ENCODE results near the gene WIPF3.
"Not testable (repeated sequence)": the region's sequence is repeated elsewhere in the genome, so short reads cannot be mapped to it uniquely, and the experiment has no call there.

Gene WIPF3

DNA sequence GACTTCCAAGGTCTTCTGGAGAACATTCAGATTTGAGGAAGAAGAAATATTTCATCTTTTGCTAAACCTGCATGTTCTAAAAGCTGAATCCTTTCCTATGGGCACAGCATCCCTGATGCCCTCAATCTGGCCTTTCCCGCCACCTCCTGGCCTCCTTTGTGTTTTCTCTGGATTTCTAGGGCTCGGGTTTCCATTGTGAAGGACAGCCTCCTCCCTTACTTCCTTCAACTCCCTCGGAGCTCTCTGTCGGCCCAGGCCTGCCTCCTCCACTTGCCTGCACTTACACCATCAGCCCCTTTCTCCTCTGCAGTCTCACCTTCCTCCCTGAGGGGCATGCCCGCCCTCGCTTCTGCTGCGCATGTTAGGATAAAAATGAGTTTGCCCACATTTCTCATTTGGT is 75.4 kb downstream of the WIPF3 start:
- DNase-seq (ENCODE audit: low spot score): no peak

DNA sequence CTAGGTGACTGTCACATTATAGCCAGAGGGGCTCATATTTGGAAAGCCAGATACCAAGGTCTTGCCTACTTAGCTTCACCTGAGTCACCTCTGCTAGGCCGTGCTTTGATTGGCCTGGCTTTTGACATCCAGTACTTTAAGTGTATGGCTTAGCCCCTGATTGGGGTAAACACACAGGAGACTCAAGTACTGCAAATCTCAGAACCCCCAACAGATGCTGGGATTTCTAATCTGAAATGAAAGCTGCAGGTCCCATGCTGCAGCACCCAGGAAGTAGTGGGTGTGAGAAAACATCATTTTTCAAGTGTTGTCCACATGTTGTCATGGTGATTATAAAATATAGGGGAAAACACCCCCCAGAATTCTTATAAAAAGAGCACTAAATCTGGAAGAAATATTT is 76.2 kb downstream of the WIPF3 start:
- no peak for DNase-seq (ENCODE audit: low spot score)

- no peak for DNase-seq (ENCODE audit: low spot score)
Observed at GRCh38 chr7:29883462-29884398, 77.4 kb downstream of the WIPF3 start.

DNA sequence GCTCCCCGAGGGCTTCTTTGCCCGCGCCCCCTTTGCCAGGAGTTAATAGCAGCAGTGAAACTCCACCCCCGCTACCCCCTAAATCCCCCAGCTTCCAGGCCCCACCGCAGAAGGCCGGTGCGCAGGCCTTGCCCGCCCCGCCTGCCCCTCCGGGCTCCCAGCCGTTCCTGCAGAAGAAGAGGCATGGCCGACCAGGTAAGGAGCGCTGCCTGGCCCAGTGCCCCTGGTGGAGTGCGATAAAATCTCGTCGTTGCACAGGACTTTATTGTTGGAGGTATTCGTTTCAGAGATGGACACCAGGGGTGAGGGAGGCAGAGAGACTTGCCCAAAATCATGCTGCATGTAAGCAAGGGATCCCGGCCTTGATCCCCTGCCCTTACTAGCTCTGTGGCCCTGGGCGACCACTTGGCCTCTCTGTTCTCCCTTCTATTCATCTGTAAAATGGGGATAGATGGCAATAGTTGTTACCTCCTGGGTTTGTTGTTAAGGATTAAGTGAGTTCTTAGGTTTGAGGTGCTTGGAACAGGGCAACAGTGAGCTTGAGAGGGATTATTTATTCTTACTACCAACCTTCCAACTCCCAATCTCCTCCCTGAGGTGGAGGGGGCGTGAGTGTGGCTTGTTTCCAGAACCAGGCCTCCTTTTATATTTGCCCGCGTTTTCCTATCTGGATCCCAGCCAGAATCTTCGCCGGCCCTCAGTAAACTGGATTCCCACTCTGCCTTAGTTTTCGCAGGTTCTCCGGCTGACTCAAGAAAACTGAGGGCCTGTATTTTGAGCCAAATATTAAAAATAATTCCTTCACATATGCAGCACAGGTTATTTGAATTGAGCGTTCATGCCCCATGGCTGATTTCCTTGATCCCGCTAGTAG is 78.3 kb downstream of the WIPF3 start:
- no peak for DNase-seq (ENCODE audit: low spot score)

DNA sequence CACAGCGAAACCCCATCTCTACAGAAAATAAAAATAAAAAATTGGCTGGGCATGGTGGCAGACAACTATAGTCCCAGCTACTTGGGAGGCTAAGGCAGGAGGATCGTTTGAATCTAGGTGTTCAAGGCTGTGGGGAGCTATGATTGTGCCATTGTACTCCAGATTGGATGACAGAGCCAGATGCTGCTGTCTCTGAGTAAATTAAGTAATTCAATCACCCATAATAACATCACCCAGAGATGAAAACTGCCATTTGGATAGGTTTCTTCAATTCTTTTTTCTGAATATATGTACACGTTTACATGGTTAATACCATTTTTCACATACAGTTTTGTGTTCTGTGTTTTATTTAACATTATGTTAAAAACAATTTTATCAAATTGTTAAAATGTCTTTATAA is 79.3 kb downstream of the WIPF3 start:
- DNase-seq (ENCODE audit: low spot score): no peak

- no peak for DNase-seq (ENCODE audit: low spot score)
Observed at GRCh38 chr7:29886827-29887226, 80.5 kb downstream of the WIPF3 start.

DNA sequence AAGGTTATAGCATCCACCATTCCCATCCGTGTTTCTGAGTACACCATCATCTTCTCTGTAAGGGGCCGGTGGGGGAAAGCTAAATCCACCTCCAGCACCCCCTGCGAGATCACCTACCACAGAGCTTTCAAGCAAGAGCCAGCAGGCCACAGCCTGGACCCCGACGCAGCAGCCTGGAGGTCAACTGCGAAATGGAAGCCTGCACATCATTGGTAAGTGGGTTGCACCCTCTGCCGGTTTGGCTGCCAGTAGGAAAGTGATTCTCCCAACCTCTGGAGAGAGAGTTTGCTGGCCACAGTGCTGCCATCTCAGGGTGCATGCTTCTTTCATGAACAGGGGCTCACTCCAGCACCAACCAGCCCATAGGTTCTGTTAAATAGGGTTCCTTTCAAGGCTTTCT is 81.7 kb downstream of the WIPF3 start:
- DNase-seq (ENCODE audit: low spot score): no peak

DNA sequence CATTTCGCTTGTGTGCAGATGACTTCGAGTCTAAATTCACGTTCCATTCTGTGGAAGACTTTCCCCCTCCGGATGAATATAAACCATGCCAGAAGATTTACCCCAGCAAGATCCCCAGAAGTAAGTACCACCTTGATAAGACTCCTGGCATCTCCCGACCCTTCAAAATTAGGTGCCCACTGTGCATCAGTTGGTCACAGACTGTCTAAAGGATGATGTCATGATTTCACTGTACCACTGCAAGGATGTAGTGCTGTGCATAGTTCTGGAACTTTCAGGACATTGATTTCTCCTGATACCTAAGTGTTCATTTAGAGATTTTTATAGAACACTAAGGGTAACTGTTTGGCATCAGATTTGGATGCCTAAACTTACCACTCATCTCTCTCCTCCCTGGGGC is 83.0 kb downstream of the WIPF3 start:
- DNase-seq (ENCODE audit: low spot score): no peak

DNA sequence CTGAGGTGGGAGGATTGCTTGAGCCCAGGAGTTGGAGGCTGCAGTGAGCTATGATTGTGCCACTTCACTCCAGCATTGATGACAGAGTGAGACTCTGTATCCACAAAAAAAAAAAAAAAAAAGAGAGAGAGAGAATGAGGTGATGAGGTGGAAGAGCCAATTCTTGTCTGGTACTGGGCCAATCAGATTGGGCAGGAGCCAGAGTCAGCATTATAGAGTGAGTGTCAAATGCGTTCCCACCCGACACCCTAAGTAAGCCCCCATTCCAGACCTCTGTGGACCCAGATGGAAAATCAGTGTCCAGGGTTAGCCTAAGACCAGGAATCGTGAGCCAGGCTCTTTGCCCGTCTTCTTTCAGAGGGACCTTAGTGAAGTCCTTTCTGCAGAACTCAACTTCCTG is 83.9 kb downstream of the WIPF3 start:
- no peak for DNase-seq (ENCODE audit: low spot score)

GRCh38 chr7:29890786-29891185 is 84.5 kb downstream of the WIPF3 start:
- not testable (repeated sequence) for DNase-seq (ENCODE audit: low spot score)

GRCh38 chr7:29891766-29892165 is 85.5 kb downstream of the WIPF3 start:
- DNase-seq (ENCODE audit: low spot score): no peak

DNA sequence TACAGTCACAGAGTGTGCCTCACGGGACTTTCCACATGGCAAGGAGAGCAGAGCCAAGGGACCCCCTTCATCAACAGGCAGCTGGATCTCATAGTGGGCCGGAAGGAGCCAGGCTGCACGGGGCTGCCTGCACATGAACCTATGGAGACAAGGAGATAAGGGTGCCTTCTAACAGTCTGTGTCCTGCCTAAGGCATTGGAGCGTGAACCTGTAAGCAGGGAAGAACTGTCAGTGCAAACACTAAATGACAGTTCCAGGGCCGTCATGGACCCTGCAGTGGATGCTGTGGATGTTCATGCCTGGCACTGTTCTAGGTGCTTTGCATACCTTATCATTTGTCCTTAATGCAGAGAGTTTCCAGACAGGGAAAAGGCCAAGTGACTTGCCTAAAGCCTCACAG is 85.9 kb downstream of the WIPF3 start:
- DNase-seq (ENCODE audit: low spot score): no peak

GRCh38 chr7:29893351-29893965 is 87.2 kb downstream of the WIPF3 start:
- DNase-seq (ENCODE audit: low spot score): no peak

DNA sequence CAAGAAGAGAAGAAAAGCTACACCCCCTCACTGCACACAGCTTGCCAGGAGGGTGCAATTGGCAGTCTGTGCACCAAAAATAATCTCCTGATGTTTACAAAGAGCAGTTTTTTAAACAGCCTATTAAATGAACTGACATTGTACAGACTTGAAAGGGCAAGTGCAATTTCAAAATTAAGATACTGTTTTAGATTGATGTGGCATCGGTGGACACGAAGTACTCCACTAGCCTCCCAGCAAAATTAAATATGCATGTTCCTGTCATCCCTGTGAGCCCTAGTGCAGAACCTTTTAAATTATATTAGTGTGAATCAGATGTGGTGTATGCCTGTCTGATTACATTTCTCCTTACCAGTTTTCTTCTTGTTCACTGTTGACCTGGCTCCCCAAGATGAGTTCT is 87.9 kb downstream of the WIPF3 start:
- DNase-seq (ENCODE audit: low spot score): no peak

DNA sequence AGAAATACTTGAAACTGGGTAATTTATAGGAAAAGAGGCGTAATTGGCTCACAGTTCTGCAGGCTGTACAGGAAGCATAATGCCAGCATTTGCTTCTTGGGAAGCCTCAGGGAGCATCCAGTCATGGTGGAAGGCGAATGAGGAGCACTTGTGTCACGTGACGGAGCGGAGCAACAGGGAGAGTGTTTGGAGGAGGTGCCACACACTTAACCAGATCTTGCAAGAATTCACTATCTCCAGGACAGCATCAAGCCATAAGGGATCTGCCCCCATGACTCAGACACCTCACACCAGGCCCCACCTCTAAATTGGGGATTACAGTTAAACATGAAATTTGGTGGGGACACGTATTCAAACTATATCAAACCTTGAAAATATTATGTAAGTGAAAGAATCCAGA is 89.3 kb downstream of the WIPF3 start:
- DNase-seq (ENCODE audit: low spot score): no peak

GRCh38 chr7:29896685-29897411 is 90.5 kb downstream of the WIPF3 start:
- DNase-seq (ENCODE audit: low spot score): no peak

GRCh38 chr7:29898301-29898700 is 92.0 kb downstream of the WIPF3 start:
- no peak for DNase-seq (ENCODE audit: low spot score)

- no peak for DNase-seq (ENCODE audit: low spot score)
Observed at GRCh38 chr7:29900745-29901144, 94.4 kb downstream of the WIPF3 start.

- DNase-seq (ENCODE audit: low spot score): no peak
Observed at GRCh38 chr7:29906200-29907022, 100.1 kb downstream of the WIPF3 start.

GRCh38 chr7:29914180-29914579 is 107.9 kb downstream of the WIPF3 start:
- no peak for DNase-seq (ENCODE audit: low spot score)

Data from COLO829 (cell line).